ENCODE results near the gene SLC9A9. TPM values are rescaled to one million over a fixed set of nuclear protein-coding genes. Genes with fewer than 3 reads are reported as not detected.

The SLC9A9 gene
- total RNA-seq, 1 experiment from 2014 or later = 1.5 TPM

DNA sequence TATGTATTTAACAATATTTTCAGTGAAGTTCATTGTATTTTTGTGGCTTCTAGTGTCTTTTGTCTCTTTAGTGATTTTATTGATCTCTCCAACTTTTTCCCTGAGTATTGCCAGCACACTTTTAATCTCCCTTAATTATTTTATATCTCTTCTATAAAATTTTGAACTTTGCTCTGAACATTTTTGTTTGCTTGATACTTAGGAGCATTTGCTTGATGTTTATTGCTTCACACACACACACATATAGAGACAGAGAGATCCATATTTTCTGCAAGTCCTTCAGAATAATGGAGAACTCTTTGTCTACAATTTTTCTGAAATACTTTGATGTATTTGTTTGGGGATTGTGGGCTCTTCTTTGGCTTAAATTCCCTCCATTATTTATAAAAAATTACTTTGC, 213.8 kb downstream of the SLC9A9 start:
- no peaks in the 10 kb centered on the region for H3K9me3 Mint-ChIP-seq (ENCODE audit: low read depth, unreplicated experiment)
- no peak overlapping the region for H3K27ac Mint-ChIP-seq (ENCODE audit: unreplicated experiment)
- no peak for TF ChIP-seq CTCF (IDR thresholded peaks at IDR 0.05; ENCODE audit: unreplicated experiment)
- no peaks in the 10 kb centered on the region for H3K27me3 Mint-ChIP-seq (ENCODE audit: unreplicated experiment)
- BruUV-seq (replicated peaks) = no TSS peak
- intact Hi-C loops (cut with micrococcal nuclease; ENCODE audit: unreplicated experiment) = no loop called here
- no peak overlapping the region for H3K4me3 Mint-ChIP-seq (ENCODE audit: low read depth, unreplicated experiment)
- H3K4me1 Mint-ChIP-seq (ENCODE audit: low read depth, unreplicated experiment) = no peaks in the 10 kb centered on the region
- CTCF ChIA-PET = no interaction called here
- no peak for DNase-seq
- no peaks in the 10 kb centered on the region for H3K36me3 Mint-ChIP-seq (ENCODE audit: insufficient read depth, unreplicated experiment)

GRCh38 chr3:143633816-143634215, 214.5 kb downstream of the SLC9A9 start:
- intact Hi-C loops (cut with micrococcal nuclease; ENCODE audit: unreplicated experiment) = no loop called here
- no peak for TF ChIP-seq CTCF (IDR thresholded peaks at IDR 0.05; ENCODE audit: unreplicated experiment)
- DNase-seq = no peak
- BruUV-seq (replicated peaks) = no TSS peak
- H3K4me1 Mint-ChIP-seq (ENCODE audit: low read depth, unreplicated experiment) = no peaks in the 10 kb centered on the region
- no peaks in the 10 kb centered on the region for H3K27me3 Mint-ChIP-seq (ENCODE audit: unreplicated experiment)
- CTCF ChIA-PET = no interaction called here
- no peak overlapping the region for H3K4me3 Mint-ChIP-seq (ENCODE audit: low read depth, unreplicated experiment)
- no peak overlapping the region for H3K27ac Mint-ChIP-seq (ENCODE audit: unreplicated experiment)
- no peaks in the 10 kb centered on the region for H3K9me3 Mint-ChIP-seq (ENCODE audit: low read depth, unreplicated experiment)
- no peaks in the 10 kb centered on the region for H3K36me3 Mint-ChIP-seq (ENCODE audit: insufficient read depth, unreplicated experiment)

DNA sequence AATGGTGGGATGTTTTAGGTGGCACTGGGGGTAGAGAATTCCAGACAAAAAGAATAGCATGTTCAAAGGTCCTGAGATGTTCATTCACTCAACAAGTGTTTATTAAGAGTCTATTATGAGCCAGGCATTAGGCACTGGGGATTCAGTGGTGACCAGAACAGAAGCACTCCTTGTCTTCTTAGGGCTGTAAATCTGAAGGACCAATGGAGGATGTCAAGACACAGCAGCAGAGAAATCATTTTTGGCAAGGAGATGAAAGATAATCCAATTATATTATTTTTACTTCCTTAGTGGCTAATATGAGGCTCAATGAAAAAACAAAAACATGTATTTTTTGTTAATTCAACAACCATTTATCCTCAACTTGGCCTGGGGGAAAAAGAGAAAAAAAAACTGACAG, 218.5 kb downstream of the SLC9A9 start:
- BruUV-seq (replicated peaks) = no TSS peak
- CTCF ChIA-PET = no interaction called here
- Mint-ChIP-seq H3K4me1 (ENCODE audit: low read depth, unreplicated experiment) (no peaks in the 10 kb centered on the region), H3K4me3 (ENCODE audit: low read depth, unreplicated experiment) (no peak overlapping the region), H3K36me3 (ENCODE audit: insufficient read depth, unreplicated experiment) (no peaks in the 10 kb centered on the region), H3K27me3 (ENCODE audit: unreplicated experiment) (no peaks in the 10 kb centered on the region), H3K27ac (ENCODE audit: unreplicated experiment) (no peak overlapping the region), H3K9me3 (ENCODE audit: low read depth, unreplicated experiment) (no peaks in the 10 kb centered on the region)
- TF ChIP-seq CTCF (IDR thresholded peaks at IDR 0.05; ENCODE audit: unreplicated experiment) = no peak
- intact Hi-C loops (cut with micrococcal nuclease; ENCODE audit: unreplicated experiment) = no loop called here
- DNase-seq = no peak

- no peak for TF ChIP-seq CTCF (IDR thresholded peaks at IDR 0.05; ENCODE audit: unreplicated experiment)
- CTCF ChIA-PET = interaction anchor here (0.5 kb wide), 1 partner anchor 118 kb away, joined by 3 read pairs; no protein-coding TSS in a partner anchor
These were observed 219.3 kb downstream of the SLC9A9 start for GRCh38 chr3:143628971-143629370.

More at GRCh38 chr3:143628971-143629370, 219.3 kb downstream of the SLC9A9 start:
- Mint-ChIP-seq H3K9me3 (ENCODE audit: low read depth, unreplicated experiment) (no peaks in the 10 kb centered on the region), H3K27me3 (ENCODE audit: unreplicated experiment) (no peaks in the 10 kb centered on the region), H3K36me3 (ENCODE audit: insufficient read depth, unreplicated experiment) (no peaks in the 10 kb centered on the region), H3K4me3 (ENCODE audit: low read depth, unreplicated experiment) (no peak overlapping the region), H3K4me1 (ENCODE audit: low read depth, unreplicated experiment) (no peaks in the 10 kb centered on the region), H3K27ac (ENCODE audit: unreplicated experiment) (no peak overlapping the region)
- DNase-seq = no peak
- intact Hi-C loops (cut with micrococcal nuclease; ENCODE audit: unreplicated experiment) = no loop called here
- no TSS peak for BruUV-seq (replicated peaks)

All from Calu3 (cell line).